Skin of body (tissue), 2 donors: ENCODE results near the gene RPS25. TPM values are rescaled to one million over a fixed set of nuclear protein-coding genes. Genes with fewer than 3 reads are reported as not detected.
"Not testable (repeated sequence)": the region's sequence is repeated elsewhere in the genome, so short reads cannot be mapped to it uniquely, and the experiment has no call there.

ENCODE experiments used
- DNase-seq: peaks from one replicate; lab custom pipeline; 2025; lab: John Stamatoyannopoulos, UW
- total RNA-seq: library from RNA; depleted of rRNA; stranded (reverse); fragments of >200 nt; gene quantifications from one replicate; pipeline ENCODE4 v1.2.3, GENCODE V29; 2014

Gene RPS25
- total RNA-seq, 1 donor from 2014 or later: 818 TPM

DNA sequence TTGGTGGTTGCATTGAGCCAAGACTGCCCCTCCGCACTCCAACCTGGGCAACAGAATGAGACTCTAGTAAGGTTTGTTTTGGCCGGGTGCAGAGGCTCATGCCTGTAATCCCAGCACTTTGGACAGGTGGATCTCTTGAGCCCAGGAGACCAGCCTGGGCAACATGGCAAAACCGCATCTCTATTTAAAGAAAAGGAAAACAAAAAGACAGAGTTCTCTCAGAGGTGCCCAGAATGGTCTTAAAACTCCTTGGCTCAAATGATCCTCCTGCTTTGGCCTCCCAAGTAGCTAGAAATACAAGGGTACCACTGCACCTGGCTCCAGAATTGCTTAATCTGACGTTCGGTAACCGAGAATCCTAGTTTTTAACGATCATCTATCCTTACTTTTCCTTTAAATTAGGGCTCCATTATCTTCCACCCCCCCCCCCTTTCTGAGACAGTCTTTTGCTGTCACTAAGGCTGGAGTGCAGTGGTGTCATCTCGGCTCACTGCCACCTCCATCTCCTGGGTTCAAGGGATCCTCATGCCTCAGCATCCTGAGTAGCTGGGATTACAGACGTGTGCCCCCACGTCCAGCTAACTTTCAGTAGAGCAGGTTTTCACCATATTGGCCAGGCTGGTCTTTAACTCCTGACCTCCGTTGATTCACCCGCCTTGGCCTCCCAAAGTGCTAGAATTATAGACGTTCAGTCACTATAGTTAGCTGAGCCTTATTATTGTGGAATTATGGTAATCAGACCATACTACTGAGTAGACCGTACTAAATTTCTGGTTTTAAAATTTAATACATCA is 1.7 kb downstream of the RPS25 start:
- DNase-seq: no peak

DNA sequence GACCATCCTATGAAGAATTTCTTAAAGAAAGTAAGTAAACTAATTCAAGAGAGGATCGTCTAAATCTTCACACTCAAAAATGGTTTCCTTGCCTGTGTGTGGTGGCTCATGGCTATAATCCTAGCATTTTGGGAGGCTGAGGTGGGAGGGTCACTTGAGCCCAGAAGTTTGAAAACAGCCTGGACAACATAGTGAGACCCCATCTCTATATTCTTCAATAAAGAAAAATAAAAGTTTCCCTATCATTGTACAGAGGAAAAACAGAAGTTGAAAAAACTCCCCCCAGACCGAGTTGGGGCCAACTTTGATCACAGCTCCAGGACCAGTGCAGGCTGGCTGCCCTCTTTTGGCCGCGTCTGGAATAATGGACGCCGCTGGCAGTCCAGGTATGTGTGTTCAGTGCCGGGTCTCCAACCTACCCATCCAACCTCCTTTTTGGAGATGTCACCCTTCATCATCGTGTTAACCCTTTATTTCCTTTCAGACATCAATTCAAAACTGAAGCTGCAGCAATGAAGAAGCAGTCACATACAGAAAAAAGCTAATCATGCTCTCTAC is 3.0 kb downstream of the RPS25 start:
- DNase-seq: no peak

DNA sequence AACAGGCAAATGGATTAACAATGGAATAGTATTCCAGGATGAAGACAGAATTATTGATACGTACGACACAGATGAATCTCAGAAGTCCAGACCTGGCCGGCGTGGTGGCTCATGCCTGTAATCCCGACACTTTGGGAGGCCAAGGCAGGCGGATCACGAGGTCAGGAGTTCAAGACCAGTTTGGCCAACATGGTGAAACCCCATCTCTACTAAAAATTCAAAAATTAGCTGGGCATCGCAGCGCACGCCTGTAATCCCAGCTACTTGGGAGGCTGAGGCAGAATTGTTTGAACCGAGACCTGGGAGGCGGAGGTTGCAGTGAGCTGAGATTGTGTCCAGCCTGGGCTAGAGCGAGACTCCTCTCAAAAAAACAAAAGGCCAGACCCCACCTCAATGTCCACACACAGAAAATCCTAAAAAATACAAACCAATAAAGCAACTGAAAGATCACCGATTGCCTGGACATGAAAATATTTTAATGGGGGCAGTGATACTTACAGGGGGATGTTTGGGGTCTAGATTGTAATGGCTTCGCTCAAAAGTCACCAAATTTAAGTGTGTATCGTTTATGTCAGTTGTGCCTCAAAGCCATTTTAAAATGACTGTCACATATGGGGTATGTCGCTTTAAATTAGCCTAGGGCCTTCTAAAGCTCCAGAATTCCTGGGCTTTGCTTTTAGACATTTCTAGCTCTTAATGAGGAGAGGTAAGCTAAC is 3.8 kb downstream of the RPS25 start:
- no peak for DNase-seq

DNA sequence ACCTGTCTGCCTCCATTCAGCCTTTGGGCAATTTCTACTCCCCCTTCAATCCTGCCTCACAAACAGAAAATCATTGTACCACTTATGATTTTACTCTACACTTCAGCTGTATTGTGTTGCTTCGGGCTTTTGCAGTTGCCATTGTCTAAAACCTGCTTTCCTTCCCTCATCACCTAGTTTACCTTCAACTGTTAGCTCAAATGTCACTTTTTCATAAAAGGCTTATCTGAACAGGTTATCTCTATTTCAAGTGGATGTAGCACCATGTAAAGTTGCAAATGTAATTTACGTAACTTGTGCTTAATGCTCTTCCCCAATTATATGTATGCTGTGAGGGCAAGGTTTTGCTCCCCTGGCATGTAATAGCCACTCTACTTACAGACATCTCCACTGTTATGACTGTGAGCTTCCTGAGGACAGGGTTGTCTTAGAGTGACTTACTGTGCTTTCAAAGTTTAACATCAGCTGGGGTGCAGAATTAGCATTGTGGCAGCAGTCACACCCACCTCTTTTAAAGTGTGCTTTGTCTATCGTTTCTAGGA is 5.4 kb downstream of the RPS25 start:
- no peak for DNase-seq

DNA sequence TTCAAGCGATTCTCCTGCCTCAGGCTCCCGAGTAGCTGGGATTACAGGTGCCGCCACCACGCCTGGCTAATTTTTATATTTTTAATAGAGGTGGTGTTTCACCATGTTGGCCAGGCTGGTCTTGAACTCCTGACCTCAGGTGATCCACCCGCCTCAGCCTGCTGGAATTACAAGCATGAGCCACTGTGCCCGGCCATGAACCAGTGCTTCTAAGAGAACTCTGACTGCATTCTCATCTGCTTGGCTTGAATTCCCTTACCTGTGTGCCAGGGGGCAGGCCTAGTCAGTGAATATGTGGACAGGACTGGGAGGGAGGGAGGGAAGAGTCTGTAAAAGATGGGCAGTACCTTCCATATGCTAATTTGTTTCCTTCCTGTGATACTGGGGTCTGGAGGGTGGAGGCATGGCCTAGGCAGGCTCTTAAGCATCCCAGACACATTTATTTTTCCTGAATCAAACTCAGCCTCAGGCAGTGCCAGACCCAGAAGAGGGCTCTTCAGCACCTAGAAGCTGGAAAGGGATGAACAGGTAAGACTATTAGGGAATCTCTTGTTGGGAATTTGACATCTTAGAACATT is 6.6 kb downstream of the RPS25 start:
- DNase-seq: no peak

DNA sequence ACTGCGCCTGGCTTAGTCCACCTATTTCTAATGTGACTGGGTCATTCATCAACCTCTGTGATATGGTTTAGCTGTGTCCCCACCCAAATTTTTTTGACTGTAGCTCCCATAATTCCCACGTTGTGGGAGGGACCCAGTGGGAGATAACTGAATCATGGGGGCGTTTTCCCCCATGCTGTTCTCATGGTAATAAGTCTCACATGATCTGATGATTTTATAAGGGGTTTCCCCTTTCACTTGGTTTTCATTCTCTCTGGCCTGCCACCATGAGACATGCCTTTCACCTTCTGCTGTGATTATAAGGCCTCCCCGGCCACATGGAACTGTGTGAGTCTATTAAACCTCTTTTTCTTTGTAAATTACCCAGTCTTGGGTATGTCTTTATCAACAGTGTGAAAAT is 11.5 kb downstream of the RPS25 start:
- DNase-seq: no peak

DNA sequence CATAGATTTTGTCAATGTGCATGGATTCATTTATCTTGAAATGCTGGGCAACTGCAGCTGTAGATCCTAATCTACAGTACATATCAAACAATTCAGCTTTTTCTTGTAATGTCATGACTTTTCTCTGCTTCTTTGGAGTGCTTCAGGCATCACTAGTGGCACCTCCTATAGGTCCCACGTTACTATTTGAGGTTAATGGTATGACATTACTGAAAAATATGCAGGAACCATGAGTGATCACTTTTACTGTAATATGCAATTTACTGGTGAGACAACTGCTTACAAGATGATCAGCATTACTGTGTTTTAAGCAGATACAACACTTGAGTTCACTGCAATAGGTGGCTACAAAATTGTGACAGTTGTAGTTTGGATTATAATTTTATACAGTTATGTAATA is 17.2 kb downstream of the RPS25 start:
- DNase-seq: no peak

DNA sequence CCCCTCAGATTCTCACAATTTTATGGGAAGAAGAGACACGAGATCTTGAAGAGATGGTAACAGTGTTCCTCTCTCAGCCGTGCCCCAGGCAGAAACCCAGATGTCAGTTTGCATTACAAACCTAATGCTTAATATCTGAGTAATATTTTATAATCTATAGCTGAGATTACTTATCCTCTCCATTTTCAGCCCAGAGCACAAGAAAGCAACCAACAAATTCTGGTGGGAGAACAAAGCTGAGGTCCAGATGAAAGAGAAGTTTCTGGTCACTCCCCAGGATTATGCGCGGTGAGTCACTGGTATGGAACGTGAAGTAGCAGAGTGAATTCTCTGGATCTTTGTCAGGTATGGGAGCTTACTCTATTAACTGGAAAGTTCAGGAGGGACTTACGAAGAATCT is 19.3 kb downstream of the RPS25 start:
- no peak for DNase-seq

DNA sequence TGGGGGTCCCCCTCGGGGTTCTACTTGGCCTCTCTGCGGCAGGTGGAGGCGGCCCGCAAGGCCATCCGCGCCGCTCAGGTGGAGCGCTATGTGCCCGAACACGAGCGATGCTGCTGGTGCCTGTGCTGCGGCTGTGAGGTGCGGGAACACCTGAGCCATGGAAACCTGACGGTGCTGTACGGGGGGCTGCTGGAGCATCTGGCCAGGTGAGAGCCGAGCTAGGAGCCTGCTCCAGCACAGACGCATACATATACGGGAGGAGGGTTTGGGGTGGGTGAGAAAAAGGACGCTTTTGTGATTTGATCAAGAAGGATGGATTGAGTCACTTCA is 19.8 kb downstream of the RPS25 start:
- DNase-seq: no peak

DNA sequence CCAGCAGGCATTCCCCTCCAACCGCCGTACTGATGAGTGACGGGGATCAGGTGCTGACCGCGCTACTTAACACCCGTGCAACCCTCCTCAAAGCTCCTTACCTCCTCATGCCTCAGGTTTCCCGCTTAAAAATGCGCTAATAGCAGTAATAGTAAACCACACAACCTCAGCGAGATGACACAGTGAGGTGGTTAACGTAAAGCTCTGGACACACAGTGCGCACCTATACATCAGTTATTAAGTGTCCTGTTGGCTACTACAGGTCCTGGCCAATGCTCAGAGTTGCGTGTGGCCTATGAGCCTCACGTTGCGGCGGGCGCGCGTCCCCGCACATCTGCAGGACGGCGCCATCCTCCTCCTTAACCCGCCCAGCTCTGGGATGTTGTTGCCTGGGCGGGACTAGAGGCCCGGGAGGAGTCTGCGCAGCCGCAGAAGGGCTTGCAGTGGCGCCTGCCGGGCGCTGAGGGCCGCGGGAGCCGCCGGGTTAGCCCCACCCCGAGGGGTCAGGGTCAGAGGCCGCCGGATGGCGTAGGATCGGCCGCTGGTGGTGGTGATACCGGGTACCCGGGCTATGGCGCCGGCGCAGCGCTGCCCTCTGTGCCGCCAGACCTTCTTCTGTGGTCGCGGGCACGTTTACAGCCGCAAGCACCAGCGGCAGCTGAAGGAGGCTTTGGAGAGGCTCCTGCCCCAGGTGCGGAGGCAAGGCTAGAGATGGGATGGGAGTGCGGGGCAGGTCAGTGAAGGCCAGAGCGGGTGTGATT is 20.3 kb downstream of the RPS25 start, which contains the start of gene CENATAC:
Gene CENATAC, plus strand, starts transcription at position 512 of the 761 bp plus-strand sequence. Its CDS starts 60 bp downstream, at position 572.
- peak; percentile 65 for DNase-seq

DNA sequence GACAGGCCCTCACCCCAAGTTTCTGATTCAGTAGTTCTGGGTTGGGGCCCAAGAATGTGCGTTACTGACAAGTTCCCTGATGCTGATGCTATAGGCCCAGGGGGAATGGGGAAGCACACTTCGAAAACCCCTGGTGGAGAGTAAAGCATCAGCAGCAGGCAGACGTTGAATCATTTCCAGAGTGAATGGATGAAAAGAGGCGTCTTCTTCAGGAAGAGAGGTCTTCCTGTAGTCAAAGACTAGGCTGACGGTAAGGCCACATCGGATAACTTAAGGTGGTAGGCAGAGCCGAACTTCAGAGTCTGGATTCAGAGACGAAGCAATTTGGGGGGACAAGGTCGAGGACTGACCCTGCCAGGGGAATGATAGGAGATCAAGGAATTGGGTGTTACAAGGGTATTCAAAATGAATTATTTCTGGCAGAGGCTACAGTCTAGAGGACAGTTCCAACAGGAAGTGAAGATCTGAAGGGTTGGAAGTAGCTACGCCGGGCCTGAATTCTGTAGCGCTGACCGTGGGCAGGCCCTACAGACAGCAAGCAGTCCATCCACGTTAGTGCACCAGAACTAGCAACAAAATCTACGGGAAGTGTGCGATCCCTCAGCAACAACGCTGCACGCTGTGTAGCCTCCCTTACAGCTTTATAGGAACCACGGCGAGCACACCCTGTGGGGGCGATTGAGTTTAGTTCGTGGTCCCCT is 21.1 kb downstream of the RPS25 start:
- DNase-seq: no peak

DNA sequence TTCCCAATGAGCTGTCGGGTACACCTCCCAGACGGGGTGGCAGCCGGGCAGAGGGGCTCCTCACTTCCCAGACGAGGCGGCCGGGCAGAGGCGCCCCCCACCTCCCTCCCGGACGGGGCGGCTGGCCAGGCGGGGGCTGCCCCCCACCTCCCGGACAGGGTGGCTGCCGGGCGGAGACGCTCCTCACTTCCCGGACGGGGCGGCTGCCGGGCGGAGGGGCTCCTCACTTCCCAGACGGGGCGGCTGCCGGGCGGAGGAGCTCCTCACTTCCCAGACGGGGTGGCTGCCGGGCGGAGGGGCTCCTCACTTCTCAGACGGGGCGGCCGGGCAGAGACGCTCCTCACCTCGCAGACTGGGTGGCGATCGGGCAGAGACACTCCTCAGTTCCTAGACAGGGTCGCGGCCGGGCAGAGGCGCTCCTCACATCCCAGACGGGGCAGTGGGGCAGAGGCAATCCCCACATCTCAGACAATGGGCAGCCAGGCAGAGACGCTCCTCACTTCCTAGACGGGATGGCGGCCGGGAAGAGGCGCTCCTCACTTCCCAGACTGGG is 26.6 kb downstream of the RPS25 start:
- not testable (repeated sequence) for DNase-seq

DNA sequence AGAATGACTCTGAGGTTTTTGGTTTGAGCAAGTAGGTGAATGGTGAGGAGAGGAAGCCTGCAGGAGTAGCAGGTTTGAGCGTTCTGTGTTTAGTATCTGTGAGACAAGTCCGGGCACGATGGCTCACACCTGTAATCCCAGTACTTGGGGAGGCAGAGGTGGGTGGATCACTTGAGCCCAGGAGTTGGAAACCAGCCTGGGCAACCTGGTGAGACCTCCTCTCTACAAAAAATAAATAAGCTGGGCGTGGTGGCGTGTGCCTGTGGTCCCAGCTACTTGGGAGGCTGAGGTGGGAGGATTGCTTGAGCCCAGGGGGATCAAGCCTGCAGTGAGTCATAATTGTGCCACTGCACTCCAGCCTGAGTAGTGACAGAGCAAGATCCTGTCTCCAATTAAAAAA is 29.9 kb downstream of the RPS25 start:
- no peak for DNase-seq

DNA sequence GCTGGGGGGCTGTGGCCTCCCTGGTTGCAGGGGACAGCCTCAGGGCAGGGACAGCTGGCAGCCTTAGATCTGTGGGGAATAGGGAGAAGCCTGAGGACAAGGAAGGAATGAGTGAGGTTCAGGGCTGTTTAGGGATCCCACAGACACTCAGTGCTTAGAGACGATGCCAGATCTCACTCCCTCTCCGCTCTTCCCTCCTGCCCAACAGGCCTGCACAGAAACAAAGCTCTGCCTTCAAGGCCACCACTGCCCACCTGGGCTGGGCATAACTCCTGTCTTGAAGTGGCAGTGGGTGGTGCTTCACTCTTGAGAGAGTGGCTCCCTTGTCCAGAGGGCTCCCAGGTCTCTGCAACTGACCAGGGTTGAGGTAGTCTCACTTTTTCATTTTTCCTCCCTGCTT is 33.3 kb downstream of the RPS25 start:
- DNase-seq: no peak

DNA sequence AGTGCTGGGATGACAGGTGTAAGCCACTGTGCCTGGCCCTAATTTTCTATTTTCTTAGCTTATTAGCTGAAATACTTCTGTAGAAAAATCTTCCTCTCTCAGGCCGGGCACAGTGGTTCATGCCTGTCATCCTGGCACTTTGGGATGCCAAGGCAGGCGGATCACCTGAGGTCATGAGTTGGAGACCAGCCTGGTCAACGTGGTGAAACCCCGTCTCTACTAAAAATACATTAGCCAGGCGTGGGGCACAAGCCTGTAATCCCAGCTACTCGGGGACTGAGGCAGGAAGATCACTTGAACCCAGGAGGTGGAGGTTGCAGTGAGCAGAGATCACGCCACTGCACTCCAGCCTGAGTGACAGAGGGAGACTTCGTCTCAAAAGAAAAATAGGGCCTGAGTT is 33.8 kb downstream of the RPS25 start:
- not testable (repeated sequence) for DNase-seq

DNA sequence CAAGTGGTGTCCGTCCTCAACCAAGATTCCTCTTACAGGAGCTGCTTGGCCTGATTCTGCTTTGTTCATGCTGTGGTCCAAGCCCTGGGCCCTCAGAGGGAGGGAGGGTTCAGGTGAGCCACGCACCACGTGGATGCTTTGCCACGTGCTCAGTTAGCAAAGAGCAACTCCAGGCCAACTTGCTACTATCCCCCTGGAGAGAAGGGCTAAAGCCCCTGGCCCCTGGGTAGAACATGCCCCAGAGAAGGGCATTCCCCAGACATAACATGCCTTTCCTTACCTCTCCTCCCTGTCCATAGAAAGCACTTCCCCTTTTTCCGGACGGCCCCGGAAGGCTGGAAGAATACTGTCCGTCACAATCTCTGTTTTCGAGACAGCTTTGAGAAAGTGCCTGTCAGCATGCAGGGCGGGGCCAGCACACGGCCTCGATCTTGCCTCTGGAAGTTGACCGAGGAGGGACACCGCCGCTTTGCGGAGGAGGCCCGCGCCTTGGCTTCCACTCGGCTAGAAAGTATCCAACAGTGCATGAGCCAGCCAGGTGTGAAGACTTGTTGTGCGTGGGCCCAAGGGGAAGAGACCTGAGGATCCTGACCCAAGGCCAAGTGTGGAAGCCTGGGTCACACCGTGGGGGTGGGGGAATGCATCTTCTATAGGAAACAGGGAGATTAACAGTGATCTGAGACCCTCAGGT is 37.8 kb downstream of the RPS25 start:
- no peak for DNase-seq

DNA sequence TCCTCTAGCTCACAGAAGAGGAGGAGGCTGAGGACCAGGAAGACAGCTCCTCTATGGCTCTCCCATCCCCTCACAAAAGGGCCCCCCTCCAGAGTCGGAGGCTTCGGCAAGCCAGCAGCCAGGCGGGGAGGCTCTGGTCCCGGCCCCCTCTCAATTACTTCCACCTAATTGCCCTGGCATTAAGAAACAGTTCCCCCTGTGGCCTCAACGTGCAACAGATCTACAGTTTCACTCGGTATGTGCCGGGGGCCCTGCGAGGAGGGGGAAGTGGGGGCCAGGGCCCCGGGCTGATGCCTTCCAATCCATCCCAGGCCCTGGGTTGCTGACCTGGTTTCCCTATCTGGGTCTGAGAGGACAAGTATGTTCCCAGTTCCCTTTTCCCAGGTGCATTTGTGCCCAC is 38.7 kb downstream of the RPS25 start:
- DNase-seq: no peak

DNA sequence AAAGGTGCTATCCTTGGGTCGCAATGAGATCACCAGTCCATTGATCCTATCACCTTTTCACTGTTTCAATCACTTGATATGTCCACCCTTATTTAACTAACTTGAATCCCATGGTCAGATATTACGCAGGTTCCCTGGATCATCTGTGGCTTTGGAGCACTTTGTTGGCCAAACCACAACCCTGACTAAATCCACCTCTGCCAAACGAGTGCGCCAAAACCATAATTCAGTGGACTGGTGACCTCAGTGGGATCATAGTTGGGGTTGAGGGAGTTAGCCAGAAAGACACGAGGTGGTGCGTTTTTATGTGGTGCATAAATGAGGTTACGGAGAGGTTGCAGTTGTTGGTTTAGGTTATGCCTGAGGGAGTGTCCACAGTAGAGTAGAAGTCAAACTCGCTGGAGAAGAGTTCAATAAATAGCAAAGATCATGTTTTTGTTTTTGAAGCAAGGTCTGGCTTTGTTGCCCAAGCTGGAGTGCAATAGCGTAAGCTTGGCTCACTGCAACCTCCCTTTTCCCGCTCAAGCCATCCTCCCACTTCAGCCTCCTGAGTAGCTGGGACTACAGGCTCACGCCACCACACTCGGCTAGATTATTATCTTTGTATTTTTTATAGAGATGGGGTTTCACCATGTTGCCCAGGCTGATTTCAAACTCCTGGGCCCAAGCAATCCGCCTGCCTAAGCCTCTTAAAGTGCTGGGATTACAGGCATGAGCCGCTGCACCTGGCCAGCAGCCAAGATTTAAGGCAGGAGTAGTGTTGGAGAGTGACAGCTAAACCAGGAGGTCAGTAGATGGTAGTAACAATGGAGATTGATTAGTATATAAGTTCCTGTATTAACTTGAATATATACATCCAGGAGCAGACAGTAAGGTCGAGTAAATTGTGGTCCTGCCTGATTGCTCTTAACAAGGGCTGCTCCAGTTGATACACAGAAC is 42.1 kb downstream of the RPS25 start:
- DNase-seq: no peak

DNA sequence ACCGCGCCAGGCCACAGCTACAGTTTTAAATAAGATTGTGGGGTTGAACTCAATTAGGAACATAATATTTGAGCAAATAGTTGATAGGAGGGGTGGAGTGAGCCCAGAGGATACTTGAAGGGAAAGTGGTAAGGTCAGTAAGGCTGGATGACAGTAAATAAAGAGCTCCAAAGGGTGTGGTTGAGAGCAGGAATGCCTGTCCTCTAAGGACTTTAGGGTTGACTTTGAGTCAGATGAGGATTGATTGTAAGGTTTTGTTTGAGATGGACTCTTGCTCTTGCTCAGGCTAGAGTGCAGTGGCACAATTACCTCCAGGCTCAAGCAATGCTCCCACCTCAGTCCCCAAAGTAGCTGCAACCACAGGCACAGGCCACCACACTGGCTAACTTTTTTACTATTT is 44.2 kb downstream of the RPS25 start:
- no peak for DNase-seq
